H1 (cell line): ENCODE measurements around the gene GASK1B. TPM values are rescaled to one million over a fixed set of nuclear protein-coding genes. Genes with fewer than 3 reads are reported as not detected.

Experiments
- ASH2L ChIP-seq: fragments of 200-600, 300-600 bp; sonication (generic); IDR thresholded peaks from one replicate; pipeline ENCODE4 v1.7.1; 2017; ENCODE audit warnings: low read length
- CBX8 ChIP-seq: fragments of 300-800, 300-1000 bp; sonication (generic); IDR thresholded peaks from 2 replicates; pipeline ENCODE4 v1.7.1; 2016; ENCODE audit warnings: low read depth, low read length, borderline replicate concordance
- CTBP2 ChIP-seq: IDR thresholded peaks from 2 replicates; pipeline ENCODE4 v1.7.0; 2011; ENCODE audit warnings: borderline replicate concordance, mild to moderate bottlenecking, moderate library complexity, mixed read lengths, low read length; ENCODE audit not compliant: insufficient read depth, insufficient read length
- EZH2 ChIP-seq: fragments of 200-600 bp; sonication (generic); IDR thresholded peaks from 2 replicates; pipeline ENCODE4 v1.7.1; 2012; ENCODE audit warnings: low read depth, mild to moderate bottlenecking, moderate library complexity, low read length, inconsistent platforms; ENCODE audit not compliant: severe bottlenecking
- KDM5A ChIP-seq: fragments of 200-600 bp; IDR thresholded peaks from 2 replicates; pipeline ENCODE4 v1.7.1; 2012; ENCODE audit warnings: mild to moderate bottlenecking, low read length, inconsistent platforms, mixed read lengths
- POLR2AphosphoS5 ChIP-seq: IDR thresholded peaks from 2 replicates; pipeline ENCODE4 v1.6.1; 2011; ENCODE audit warnings: low read depth, low read length
- SP4 ChIP-seq: IDR thresholded peaks from 2 replicates; pipeline ENCODE4 v1.6.1; 2012; ENCODE audit warnings: low read length, inconsistent platforms
- polyA plus RNA-seq, 7 experiments: library from polyadenylated mRNA; depleted of rRNA in 3 of 7; stranded (reverse) in 5 of 7; unstranded in 2 of 7; fragments of >200 nt in 5 of 7; fragments of 200-250 nt in 2 of 7; gene quantifications; 1 replicate in 5 of 7; 2 replicates in 1 of 7; 4 replicates in 1 of 7; pipeline versions ENCODE4 v1.2.1 to v1.2.3, GENCODE V29; 2011 to 2013; ENCODE audit warnings: missing spikeins in 2 of 7, mixed read lengths in 2 of 7
- total RNA-seq: library from RNA; stranded (reverse); fragmentation: NEBNext Ultra II Directional; extraction: Animal tissue kit (Norgen Biotek cat#: 25700); gene quantifications from 2 replicates; pipeline ENCODE4 v1.2.1, GENCODE V29; 2021
- TF ChIP-seq, protein P1 (sequence below): fragments of 300-600 bp; sonication (generic); IDR thresholded peaks from 2 replicates; pipeline ENCODE4 v1.7.1; 2012; ENCODE audit warnings: low read length, moderate library complexity, mild to moderate bottlenecking, inconsistent platforms; ENCODE audit not compliant: insufficient replicate concordance

The GASK1B gene
- total and polyA plus RNA-seq, 2 of the 8 experiments (the other 6 are each of a cell fraction or from before 2014, with no cell fraction given): not detected

DNA sequence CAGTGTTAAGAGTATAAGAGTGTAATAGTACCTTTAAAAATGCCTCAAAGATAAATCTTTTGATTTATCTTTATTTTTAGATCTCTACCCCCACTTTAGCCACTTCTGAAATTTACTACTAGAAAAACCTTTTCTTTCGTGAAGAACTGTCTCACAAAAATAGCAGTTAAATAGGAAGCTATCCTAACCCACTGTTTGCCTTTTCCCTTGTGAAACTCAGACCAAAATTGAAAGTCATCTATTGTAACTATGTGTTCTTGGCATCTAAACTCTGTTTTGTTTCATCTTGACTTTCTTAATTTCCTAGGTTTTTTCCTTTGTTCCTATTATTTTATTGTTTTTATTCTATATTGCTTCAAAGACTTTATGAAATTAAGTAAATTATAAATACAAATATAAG is 29.7 kb upstream of the GASK1B start (continued):
- TF ChIP-seq, protein P1, sequence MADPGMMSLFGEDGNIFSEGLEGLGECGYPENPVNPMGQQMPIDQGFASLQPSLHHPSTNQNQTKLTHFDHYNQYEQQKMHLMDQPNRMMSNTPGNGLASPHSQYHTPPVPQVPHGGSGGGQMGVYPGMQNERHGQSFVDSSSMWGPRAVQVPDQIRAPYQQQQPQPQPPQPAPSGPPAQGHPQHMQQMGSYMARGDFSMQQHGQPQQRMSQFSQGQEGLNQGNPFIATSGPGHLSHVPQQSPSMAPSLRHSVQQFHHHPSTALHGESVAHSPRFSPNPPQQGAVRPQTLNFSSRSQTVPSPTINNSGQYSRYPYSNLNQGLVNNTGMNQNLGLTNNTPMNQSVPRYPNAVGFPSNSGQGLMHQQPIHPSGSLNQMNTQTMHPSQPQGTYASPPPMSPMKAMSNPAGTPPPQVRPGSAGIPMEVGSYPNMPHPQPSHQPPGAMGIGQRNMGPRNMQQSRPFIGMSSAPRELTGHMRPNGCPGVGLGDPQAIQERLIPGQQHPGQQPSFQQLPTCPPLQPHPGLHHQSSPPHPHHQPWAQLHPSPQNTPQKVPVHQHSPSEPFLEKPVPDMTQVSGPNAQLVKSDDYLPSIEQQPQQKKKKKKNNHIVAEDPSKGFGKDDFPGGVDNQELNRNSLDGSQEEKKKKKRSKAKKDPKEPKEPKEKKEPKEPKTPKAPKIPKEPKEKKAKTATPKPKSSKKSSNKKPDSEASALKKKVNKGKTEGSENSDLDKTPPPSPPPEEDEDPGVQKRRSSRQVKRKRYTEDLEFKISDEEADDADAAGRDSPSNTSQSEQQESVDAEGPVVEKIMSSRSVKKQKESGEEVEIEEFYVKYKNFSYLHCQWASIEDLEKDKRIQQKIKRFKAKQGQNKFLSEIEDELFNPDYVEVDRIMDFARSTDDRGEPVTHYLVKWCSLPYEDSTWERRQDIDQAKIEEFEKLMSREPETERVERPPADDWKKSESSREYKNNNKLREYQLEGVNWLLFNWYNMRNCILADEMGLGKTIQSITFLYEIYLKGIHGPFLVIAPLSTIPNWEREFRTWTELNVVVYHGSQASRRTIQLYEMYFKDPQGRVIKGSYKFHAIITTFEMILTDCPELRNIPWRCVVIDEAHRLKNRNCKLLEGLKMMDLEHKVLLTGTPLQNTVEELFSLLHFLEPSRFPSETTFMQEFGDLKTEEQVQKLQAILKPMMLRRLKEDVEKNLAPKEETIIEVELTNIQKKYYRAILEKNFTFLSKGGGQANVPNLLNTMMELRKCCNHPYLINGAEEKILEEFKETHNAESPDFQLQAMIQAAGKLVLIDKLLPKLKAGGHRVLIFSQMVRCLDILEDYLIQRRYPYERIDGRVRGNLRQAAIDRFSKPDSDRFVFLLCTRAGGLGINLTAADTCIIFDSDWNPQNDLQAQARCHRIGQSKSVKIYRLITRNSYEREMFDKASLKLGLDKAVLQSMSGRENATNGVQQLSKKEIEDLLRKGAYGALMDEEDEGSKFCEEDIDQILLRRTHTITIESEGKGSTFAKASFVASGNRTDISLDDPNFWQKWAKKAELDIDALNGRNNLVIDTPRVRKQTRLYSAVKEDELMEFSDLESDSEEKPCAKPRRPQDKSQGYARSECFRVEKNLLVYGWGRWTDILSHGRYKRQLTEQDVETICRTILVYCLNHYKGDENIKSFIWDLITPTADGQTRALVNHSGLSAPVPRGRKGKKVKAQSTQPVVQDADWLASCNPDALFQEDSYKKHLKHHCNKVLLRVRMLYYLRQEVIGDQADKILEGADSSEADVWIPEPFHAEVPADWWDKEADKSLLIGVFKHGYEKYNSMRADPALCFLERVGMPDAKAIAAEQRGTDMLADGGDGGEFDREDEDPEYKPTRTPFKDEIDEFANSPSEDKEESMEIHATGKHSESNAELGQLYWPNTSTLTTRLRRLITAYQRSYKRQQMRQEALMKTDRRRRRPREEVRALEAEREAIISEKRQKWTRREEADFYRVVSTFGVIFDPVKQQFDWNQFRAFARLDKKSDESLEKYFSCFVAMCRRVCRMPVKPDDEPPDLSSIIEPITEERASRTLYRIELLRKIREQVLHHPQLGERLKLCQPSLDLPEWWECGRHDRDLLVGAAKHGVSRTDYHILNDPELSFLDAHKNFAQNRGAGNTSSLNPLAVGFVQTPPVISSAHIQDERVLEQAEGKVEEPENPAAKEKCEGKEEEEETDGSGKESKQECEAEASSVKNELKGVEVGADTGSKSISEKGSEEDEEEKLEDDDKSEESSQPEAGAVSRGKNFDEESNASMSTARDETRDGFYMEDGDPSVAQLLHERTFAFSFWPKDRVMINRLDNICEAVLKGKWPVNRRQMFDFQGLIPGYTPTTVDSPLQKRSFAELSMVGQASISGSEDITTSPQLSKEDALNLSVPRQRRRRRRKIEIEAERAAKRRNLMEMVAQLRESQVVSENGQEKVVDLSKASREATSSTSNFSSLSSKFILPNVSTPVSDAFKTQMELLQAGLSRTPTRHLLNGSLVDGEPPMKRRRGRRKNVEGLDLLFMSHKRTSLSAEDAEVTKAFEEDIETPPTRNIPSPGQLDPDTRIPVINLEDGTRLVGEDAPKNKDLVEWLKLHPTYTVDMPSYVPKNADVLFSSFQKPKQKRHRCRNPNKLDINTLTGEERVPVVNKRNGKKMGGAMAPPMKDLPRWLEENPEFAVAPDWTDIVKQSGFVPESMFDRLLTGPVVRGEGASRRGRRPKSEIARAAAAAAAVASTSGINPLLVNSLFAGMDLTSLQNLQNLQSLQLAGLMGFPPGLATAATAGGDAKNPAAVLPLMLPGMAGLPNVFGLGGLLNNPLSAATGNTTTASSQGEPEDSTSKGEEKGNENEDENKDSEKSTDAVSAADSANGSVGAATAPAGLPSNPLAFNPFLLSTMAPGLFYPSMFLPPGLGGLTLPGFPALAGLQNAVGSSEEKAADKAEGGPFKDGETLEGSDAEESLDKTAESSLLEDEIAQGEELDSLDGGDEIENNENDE: no peak
- no peak for TF ChIP-seq EZH2
- TF ChIP-seq ASH2L: no peak
- no peak for TF ChIP-seq SP4
- no peak for TF ChIP-seq POLR2AphosphoS5
- no peak for TF ChIP-seq CTBP2
- TF ChIP-seq KDM5A: no peak
- no peak for TF ChIP-seq CBX8
